ENCODE data around the gene PFN1. TPM values are rescaled to one million over a fixed set of nuclear protein-coding genes. Genes with fewer than 3 reads are reported as not detected.

PFN1 gene
- total RNA-seq, 4 donors from 2014 or later: 920 to 1,441 (median 1,060) TPM

DNA sequence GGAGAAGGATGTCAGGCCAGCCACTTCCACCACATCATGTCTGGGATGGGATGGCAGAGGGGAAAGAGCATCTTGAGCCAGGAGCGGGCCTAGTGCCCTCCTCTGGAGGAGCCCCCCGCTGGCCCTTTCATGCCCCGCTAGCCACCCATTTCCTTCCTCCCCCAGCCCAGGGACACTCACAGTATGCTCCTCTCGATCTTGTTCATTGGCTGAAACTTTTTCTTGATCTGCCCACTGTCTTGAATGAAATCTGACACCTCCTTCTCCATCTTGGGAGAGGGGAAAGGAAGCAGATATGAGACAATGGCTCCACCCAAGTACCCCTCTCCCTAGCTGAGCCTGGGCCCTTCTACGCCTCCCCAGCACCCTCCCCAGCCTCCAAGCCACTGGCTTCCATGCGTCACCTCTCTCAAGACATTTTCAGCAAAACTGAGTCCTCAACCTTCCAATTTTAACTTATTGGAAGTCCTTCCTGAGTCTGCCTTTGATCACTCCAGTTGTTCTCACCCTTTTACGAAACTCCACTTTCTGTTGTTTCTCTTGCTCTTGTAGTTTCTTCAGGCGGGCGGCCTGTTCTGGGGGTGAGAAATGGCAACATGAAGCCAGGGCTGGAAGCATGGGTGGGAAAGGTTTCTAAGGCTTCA is 12.1 kb upstream of the PFN1 start:
- Histone ChIP-seq H3K27me3 (no peaks in the 10 kb centered on the region), H3K9me3 (no peaks in the 10 kb centered on the region), H3K4me1 (peaks cover 0 to 5% (median 0%) of the 10 kb centered on the region in 3 donors), H3K4me3 (no peak overlapping the region), H3K27ac (no peak overlapping the region), H3K36me3 (peaks cover 0 to 49% of the 10 kb centered on the region in 2 donors)
- WGBS, 2 donors (ENCODE audit: low coverage in 1 of 2): 83% methylated on average over 5 to 7 of the region's 9 CpGs
- TF ChIP-seq POLR2A (IDR thresholded peaks at IDR 0.05) (no peak), EP300 (IDR thresholded peaks at IDR 0.05) (no peak), CTCF (IDR thresholded peaks at IDR 0.05) (no peak), POLR2AphosphoS5 (IDR thresholded peaks at IDR 0.05) (no peak)
- no peak for ATAC-seq

GRCh38 chr17:4959261-4959965 is 11.1 kb upstream of the PFN1 start:
- TF ChIP-seq POLR2AphosphoS5 (IDR thresholded peaks at IDR 0.05) (no peak), POLR2A (IDR thresholded peaks at IDR 0.05) (no peak), CTCF (IDR thresholded peaks at IDR 0.05) (no peak)
- no peaks in the 10 kb centered on the region for H3K9me3 ChIP-seq
- 63 to 83% methylated on average over 5 to 12 of the region's 18 CpGs for WGBS, 2 donors (ENCODE audit: low coverage in 1 of 2)
- ATAC-seq: no peak
- H3K36me3 ChIP-seq: peaks cover 0 to 49% of the 10 kb centered on the region in 2 donors
- H3K27me3 ChIP-seq: no peaks in the 10 kb centered on the region
- H3K4me3 ChIP-seq: no peak overlapping the region
- no peaks in the 10 kb centered on the region for H3K4me1 ChIP-seq
- H3K27ac ChIP-seq: no peak overlapping the region

DNA sequence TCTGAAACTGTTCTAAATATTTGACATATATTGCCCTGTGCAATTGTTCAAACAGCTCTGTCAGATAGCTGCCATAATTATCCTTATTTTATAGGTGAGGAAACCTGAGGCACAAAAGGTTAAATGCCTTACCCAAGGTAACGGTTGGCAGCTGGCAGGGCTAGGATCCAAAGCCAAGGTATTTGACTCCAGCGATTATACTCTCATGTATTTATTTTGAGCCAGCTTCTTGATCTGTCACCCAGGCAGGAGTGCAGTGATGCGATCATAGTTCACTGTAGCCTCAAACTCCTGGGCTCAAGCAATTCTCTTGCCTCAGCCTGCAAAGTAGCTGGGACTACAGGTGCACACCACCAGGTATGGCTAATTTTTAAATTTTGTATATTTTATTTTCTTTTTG is 9.8 kb upstream of the PFN1 start:
- no peaks in the 10 kb centered on the region for H3K27me3 ChIP-seq
- H3K27ac ChIP-seq: no peak overlapping the region
- H3K9me3 ChIP-seq: no peaks in the 10 kb centered on the region
- H3K4me3 ChIP-seq: no peak overlapping the region
- TF ChIP-seq POLR2AphosphoS5 (IDR thresholded peaks at IDR 0.05) (no peak), POLR2A (IDR thresholded peaks at IDR 0.05) (no peak), CTCF (IDR thresholded peaks at IDR 0.05) (no peak), EP300 (IDR thresholded peaks at IDR 0.05) (no peak)
- 59 to 76% methylated on average over 3 of the region's 3 CpGs for WGBS, 2 donors (ENCODE audit: low coverage in 1 of 2)
- H3K36me3 ChIP-seq: peaks cover 0 to 49% of the 10 kb centered on the region in 2 donors
- H3K4me1 ChIP-seq: peaks cover 0 to 8% (median 0%) of the 10 kb centered on the region in 3 donors
- no peak for ATAC-seq

DNA sequence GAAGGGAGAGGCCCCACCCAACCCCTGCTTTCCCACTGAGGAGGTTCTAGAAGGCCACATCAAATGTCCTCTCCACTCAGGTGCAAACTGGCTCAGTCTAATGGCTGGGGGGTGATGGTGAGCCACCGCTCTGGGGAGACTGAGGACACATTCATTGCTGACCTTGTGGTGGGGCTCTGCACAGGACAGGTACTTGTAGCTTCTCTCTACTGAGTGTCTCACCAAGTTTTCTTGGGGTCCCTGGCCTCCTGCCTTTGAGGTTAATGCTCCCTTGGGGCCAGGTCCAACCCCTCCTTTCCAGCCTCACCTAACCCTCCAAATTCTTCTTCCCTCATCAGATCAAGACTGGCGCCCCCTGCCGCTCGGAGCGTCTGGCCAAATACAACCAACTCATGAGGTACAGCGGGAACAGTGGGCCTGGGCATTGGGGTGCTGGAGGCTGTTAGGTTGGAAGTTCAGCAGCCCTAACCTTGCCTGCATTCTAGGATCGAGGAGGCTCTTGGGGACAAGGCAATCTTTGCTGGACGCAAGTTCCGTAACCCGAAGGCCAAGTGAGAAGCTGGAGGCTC is 8.2 kb upstream of the PFN1 start:
- Histone ChIP-seq H3K4me3 (no peak overlapping the region), H3K9me3 (no peaks in the 10 kb centered on the region), H3K4me1 (peaks cover 0 to 19% (median 0%) of the 10 kb centered on the region in 3 donors), H3K36me3 (peaks cover 0 to 45% of the 10 kb centered on the region in 2 donors), H3K27ac (no peak overlapping the region), H3K27me3 (no peaks in the 10 kb centered on the region)
- TF ChIP-seq POLR2AphosphoS5 (IDR thresholded peaks at IDR 0.05) (no peak), CTCF (IDR thresholded peaks at IDR 0.05) (peak in 2 of 4 experiments; percentile 14 to 18)
- WGBS, 2 donors (ENCODE audit: low coverage in 1 of 2): 93% methylated on average over 3 of the region's 10 CpGs; no CpG with 5 or more reads in 1 of the 2 donors
- no peak for ATAC-seq
